Neuronal stem cell (in vitro differentiated cells): ENCODE results near the gene GRP.

Source experiments
- DNase-seq: peaks from one replicate; pipeline ENCODE4 v3.0.0-alpha.2; 2013; ENCODE audit warnings: low spot score
- H2AFZ ChIP-seq: one replicate; pipeline ENCODE4 v1.6.1; 2013; ENCODE audit warnings: mild to moderate bottlenecking, low read length, inconsistent platforms
- H2AK5ac ChIP-seq: 2 replicates; pipeline ENCODE4 v1.6.1; 2013; ENCODE audit warnings: low read depth, mild to moderate bottlenecking, inconsistent platforms, low read length, moderate library complexity, mixed read lengths
- H2BK120ac ChIP-seq: 2 replicates; pipeline ENCODE4 v1.6.1; 2013; ENCODE audit warnings: low read depth, mild to moderate bottlenecking, inconsistent platforms, low read length, moderate library complexity, mixed read lengths
- H2BK12ac ChIP-seq: one replicate; pipeline ENCODE4 v1.6.1; 2013; ENCODE audit warnings: low read length, inconsistent platforms
- H2BK15ac ChIP-seq: 2 replicates; pipeline ENCODE4 v1.6.1; 2013; ENCODE audit warnings: mild to moderate bottlenecking, low read length, inconsistent platforms, mixed read lengths
- H2BK5ac ChIP-seq: one replicate; pipeline ENCODE4 v1.6.1; 2013; ENCODE audit warnings: inconsistent platforms, mild to moderate bottlenecking, low read length, moderate library complexity
- H3K14ac ChIP-seq: one replicate; pipeline ENCODE4 v1.6.1; 2013; ENCODE audit warnings: low read length, inconsistent platforms
- H3K18ac ChIP-seq: 2 replicates; pipeline ENCODE4 v1.6.1; 2013; ENCODE audit warnings: low read length, inconsistent platforms
- H3K23ac ChIP-seq: 2 replicates; pipeline ENCODE4 v1.6.1; 2013; ENCODE audit warnings: low read depth, mild to moderate bottlenecking, mixed read lengths, low read length, inconsistent platforms; ENCODE audit not compliant: poor library complexity
- H3K27ac ChIP-seq: replicated peaks from 3 replicates; pipeline ENCODE4 v1.5.1; 2013; ENCODE audit warnings: low read length, inconsistent platforms
- H3K27me3 ChIP-seq, 3 experiments: 2 replicates each; pipeline ENCODE4 v1.6.1; 2013; ENCODE audit warnings: low read length in 3 of 3, mild to moderate bottlenecking in 2 of 3, inconsistent platforms in 1 of 3, low read depth in 1 of 3, mixed read lengths in 1 of 3, moderate library complexity in 1 of 3; ENCODE audit not compliant: control insufficient read depth in 3 of 3, insufficient read depth in 3 of 3
- H3K36me3 ChIP-seq, 2 donors: replicated peaks in 1 of 2; 2 replicates each; pipeline ENCODE4 v1.6.1; 2013; ENCODE audit warnings: low read length in 2 of 2; ENCODE audit not compliant: control insufficient read depth in 2 of 2, insufficient read depth in 2 of 2
- H3K4ac ChIP-seq: 2 replicates; pipeline ENCODE4 v1.6.1; 2013; ENCODE audit warnings: inconsistent platforms, mild to moderate bottlenecking, low read length, moderate library complexity
- H3K4me1 ChIP-seq, 2 donors: 1 replicate in 1 of 2; 2 replicates in 1 of 2; pipeline ENCODE4 v1.6.1; 2013; ENCODE audit warnings: low read length in 2 of 2, low read depth in 1 of 2; ENCODE audit not compliant: control insufficient read depth in 2 of 2, insufficient read depth in 1 of 2
- H3K4me2 ChIP-seq: one replicate; pipeline ENCODE4 v1.6.1; 2013; ENCODE audit warnings: mild to moderate bottlenecking, low read length, inconsistent platforms; ENCODE audit not compliant: insufficient read depth, poor library complexity, severe bottlenecking
- H3K4me3 ChIP-seq, 2 donors: 2 replicates each; pipeline ENCODE4 v1.5.1; 2013; ENCODE audit warnings: low read length in 2 of 2, mild to moderate bottlenecking in 2 of 2, inconsistent platforms in 1 of 2, moderate library complexity in 1 of 2
- H3K79me1 ChIP-seq: one replicate; pipeline ENCODE4 v1.6.1; 2013; ENCODE audit warnings: low read depth, mild to moderate bottlenecking, inconsistent platforms, low read length, moderate library complexity
- H3K9ac ChIP-seq: one replicate; pipeline ENCODE4 v1.6.1; 2013; ENCODE audit warnings: mild to moderate bottlenecking, low read depth, low read length, inconsistent platforms; ENCODE audit not compliant: poor library complexity
- H3K9me3 ChIP-seq, 2 donors: replicated peaks in 1 of 2; 2 replicates each; pipeline versions ENCODE3 to v1.6.1; 2013; ENCODE audit warnings: low read length in 2 of 2, mild to moderate bottlenecking in 2 of 2, inconsistent platforms in 1 of 2, low read depth in 1 of 2, mixed read lengths in 1 of 2, moderate library complexity in 1 of 2; ENCODE audit not compliant: control insufficient read depth in 2 of 2, insufficient read depth in 1 of 2
- H4K8ac ChIP-seq: one replicate; pipeline ENCODE4 v1.6.1; 2013; ENCODE audit warnings: low read depth, mild to moderate bottlenecking, inconsistent platforms, low read length, moderate library complexity
- H4K91ac ChIP-seq: one replicate; pipeline ENCODE4 v1.6.1; 2013; ENCODE audit warnings: low read length, low read depth, mild to moderate bottlenecking, inconsistent platforms; ENCODE audit not compliant: poor library complexity
- WGBS, 2 donors: extraction: QIAGEN DNeasy Blood & Tissue Kit; methylation state at CpG; one replicate each; pipeline ENCODE4 v1.1.7; 2013; ENCODE audit warnings: missing lambda C conversion rate in 2 of 2, mixed read lengths in 1 of 2; ENCODE audit not compliant: insufficient read length in 2 of 2, insufficient replicate concordance in 1 of 2; ENCODE audit errors: extremely low coverage in 2 of 2; 5-methylcytosine and 5-hydroxymethylcytosine counted together

Gene GRP

GRCh38 chr18:59231877-59232276 lies 11.9 kb downstream of the GRP start:
- Histone ChIP-seq H3K4ac (no peak overlapping the region), H3K23ac (no peak overlapping the region), H3K4me2 (no peak overlapping the region), H3K18ac (no peak overlapping the region), H4K8ac (no peak overlapping the region), H2BK12ac (no peak overlapping the region), H4K91ac (no peak overlapping the region), H2AK5ac (no peak overlapping the region), H2BK15ac (no peak overlapping the region), H3K4me1 (no peaks in the 10 kb centered on the region), H2BK5ac (no peak overlapping the region), H3K9me3 (no peaks in the 10 kb centered on the region), H3K4me3 (no peak overlapping the region), H3K27me3 (peaks cover 0 to 24% (median 0%) of the 10 kb centered on the region in 3 experiments), H3K79me1 (no peaks in the 10 kb centered on the region), H3K36me3 (no peaks in the 10 kb centered on the region), H3K14ac (no peak overlapping the region), H2AFZ (no peak overlapping the region), H3K9ac (no peak overlapping the region), H2BK120ac (no peak overlapping the region), H3K27ac (no peak overlapping the region)
- WGBS, 2 donors, result no CpG with 5 or more reads among the region's 2 CpGs
- no peak for DNase-seq

DNA sequence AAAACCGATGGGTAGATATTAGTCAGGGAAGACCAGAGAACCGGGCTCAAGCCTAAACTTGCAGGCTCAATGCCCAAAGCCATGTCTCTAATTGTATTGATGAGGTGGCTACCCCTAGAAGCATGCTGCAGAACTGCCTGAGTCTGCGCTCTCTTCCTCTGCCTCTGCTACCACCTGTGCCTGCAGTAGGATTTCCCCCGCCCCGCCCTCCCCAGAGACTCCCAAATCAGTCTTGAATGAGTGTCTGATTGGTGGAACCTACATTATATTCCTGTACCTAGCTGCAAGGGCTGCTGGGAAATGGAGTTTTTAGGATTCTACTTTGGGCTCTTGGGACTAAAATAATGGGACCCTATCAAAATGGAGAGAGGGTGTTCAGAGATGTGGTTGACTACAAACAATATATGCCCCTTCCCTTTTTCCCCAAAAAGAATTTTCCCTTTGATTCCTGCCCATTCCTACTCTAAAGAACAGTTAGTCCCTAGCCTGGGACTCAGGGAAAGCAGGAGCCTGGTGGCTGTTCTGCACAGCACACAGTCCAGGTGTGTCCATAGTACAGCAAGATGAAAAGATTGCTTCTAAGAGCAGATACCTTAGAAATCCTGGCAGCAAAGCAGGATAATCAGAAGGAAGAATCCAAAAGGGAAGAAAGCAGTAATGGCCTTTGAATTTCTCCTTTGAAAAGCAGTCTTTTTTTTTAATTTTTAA lies 12.5 kb downstream of the GRP start:
- Histone ChIP-seq H3K18ac (no peak overlapping the region), H3K79me1 (no peaks in the 10 kb centered on the region), H3K36me3 (no peaks in the 10 kb centered on the region), H3K27me3 (peaks cover 0 to 24% (median 0%) of the 10 kb centered on the region in 3 experiments), H3K4ac (no peak overlapping the region), H2BK5ac (no peak overlapping the region), H2AK5ac (no peak overlapping the region), H3K23ac (no peak overlapping the region), H2BK120ac (no peak overlapping the region), H4K8ac (no peak overlapping the region), H4K91ac (no peak overlapping the region), H3K4me1 (no peaks in the 10 kb centered on the region), H2AFZ (no peak overlapping the region), H3K14ac (no peak overlapping the region), H2BK15ac (no peak overlapping the region), H3K9ac (no peak overlapping the region), H3K4me3 (no peak overlapping the region), H3K9me3 (no peaks in the 10 kb centered on the region), H3K27ac (no peak overlapping the region), H2BK12ac (no peak overlapping the region), H3K4me2 (no peak overlapping the region)
- no CpG with 5 or more reads among the region's 5 CpGs for WGBS, 2 donors
- no peak for DNase-seq

DNA sequence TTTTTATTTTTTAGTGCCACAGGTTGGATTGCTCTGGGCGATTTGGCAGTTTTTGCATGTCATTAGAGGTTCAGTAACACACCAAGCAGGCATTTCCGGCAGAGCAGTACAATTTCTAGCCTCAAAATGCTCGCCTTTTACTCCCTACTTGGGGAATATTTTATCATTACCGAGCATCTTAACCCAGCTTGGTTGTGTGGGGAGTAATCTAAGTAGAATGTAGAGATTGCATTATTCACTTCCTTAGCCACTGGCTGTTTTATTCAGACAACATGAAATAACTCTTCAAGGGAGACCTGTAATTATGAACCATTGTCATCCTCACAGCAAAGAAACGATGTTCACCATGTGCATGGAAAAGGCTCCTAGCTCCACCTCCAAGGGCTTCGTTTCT lies 13.1 kb downstream of the GRP start:
- Histone ChIP-seq H3K14ac (no peak overlapping the region), H3K4me3 (no peak overlapping the region)
- WGBS, 2 donors, result no CpG with 5 or more reads among the region's 6 CpGs

GRCh38 chr18:59238385-59238784 lies 18.4 kb downstream of the GRP start:
- H3K4me1 ChIP-seq, result no peaks in the 10 kb centered on the region
- H3K9me3 ChIP-seq, result no peaks in the 10 kb centered on the region
- H4K8ac ChIP-seq, result no peak overlapping the region
- H3K4me3 ChIP-seq, result no peak overlapping the region
- H2AK5ac ChIP-seq, result no peak overlapping the region
- no peak overlapping the region for H2BK15ac ChIP-seq
- no peak overlapping the region for H4K91ac ChIP-seq
- H3K4ac ChIP-seq, result no peak overlapping the region
- no peaks in the 10 kb centered on the region for H3K36me3 ChIP-seq
- no peak for DNase-seq
- no peak overlapping the region for H3K4me2 ChIP-seq
- peaks cover 0 to 7% (median 0%) of the 10 kb centered on the region in 3 experiments for H3K27me3 ChIP-seq
- H2AFZ ChIP-seq, result no peak overlapping the region
- H3K18ac ChIP-seq, result no peak overlapping the region
- H3K9ac ChIP-seq, result no peak overlapping the region
- H2BK12ac ChIP-seq, result no peak overlapping the region
- H3K27ac ChIP-seq, result no peak overlapping the region
- H3K23ac ChIP-seq, result no peak overlapping the region
- no peak overlapping the region for H2BK120ac ChIP-seq
- no peak overlapping the region for H2BK5ac ChIP-seq
- H3K14ac ChIP-seq, result no peak overlapping the region
- H3K79me1 ChIP-seq, result no peaks in the 10 kb centered on the region

More for the DNA sequence above, 13.1 kb downstream of the GRP start:
- H2BK15ac ChIP-seq, result no peak overlapping the region
- no peak for DNase-seq
- H2BK5ac ChIP-seq, result no peak overlapping the region
- H3K9me3 ChIP-seq, result no peaks in the 10 kb centered on the region
- H3K23ac ChIP-seq, result no peak overlapping the region
- H3K4me2 ChIP-seq, result no peak overlapping the region
- H3K27me3 ChIP-seq, result peaks cover 0 to 23% (median 0%) of the 10 kb centered on the region in 3 experiments
- no peaks in the 10 kb centered on the region for H3K4me1 ChIP-seq
- no peaks in the 10 kb centered on the region for H3K79me1 ChIP-seq
- no peak overlapping the region for H4K8ac ChIP-seq
- H3K18ac ChIP-seq, result no peak overlapping the region
- no peak overlapping the region for H3K9ac ChIP-seq
- no peak overlapping the region for H2AFZ ChIP-seq
- no peak overlapping the region for H4K91ac ChIP-seq
- no peak overlapping the region for H2BK120ac ChIP-seq
- H3K4ac ChIP-seq, result no peak overlapping the region
- no peak overlapping the region for H2BK12ac ChIP-seq
- no peaks in the 10 kb centered on the region for H3K36me3 ChIP-seq
- H2AK5ac ChIP-seq, result no peak overlapping the region
- H3K27ac ChIP-seq, result no peak overlapping the region
